A549 (cell line): ENCODE results near the gene CYP19A1. TPM values are rescaled to one million over a fixed set of nuclear protein-coding genes. Genes with fewer than 3 reads are reported as not detected.

Source experiments
- ATAC-seq, 2 experiments: fragments of 200-7000 bp in 1 of 2; fragments of >200 bp in 1 of 2; cut with Nextera tagmentation in 1 of 2; cut with Tn5 transposase in 1 of 2; 3 replicates each; pipeline versions ENCODE4 v1.8.0 to v1.9.1; 2018 to 2020; ENCODE audit warnings: mild to moderate bottlenecking in 1 of 2, moderate library complexity in 1 of 2
- CTCF ChIA-PET: fragments of 300-600 bp; sonication (Branson Sonifier 250); formaldehyde crosslinking; extraction: SDS; loops from one replicate; lab custom pipeline; 2021; ENCODE audit warnings: antibody characterized with exemption, inconsistent platforms; lab: Yijun Ruan, JAX
- POLR2A ChIA-PET: fragments of 350-600 bp; formaldehyde crosslinking; extraction: SDS; loops from one replicate; lab custom pipeline; 2021; ENCODE audit warnings: antibody characterized with exemption, inconsistent platforms; lab: Yijun Ruan, JAX
- DNase-seq, 2 experiments: peaks; one replicate each; pipeline versions ENCODE4 v3.0.0 to v3.0.0-alpha.2; 2011 to 2016; ENCODE audit warnings: low read depth in 1 of 2, low spot score in 1 of 2
- FAIRE-seq: peaks from 2 replicates; lab custom pipeline; 2011; peaks lifted over from hg19 to GRCh38; lab: Jason Lieb, UNC
- H3K27ac ChIP-seq, 2 experiments: fragments of >200 bp; sonication (Bioruptor Twin); formaldehyde crosslinking; 3 replicates each; pipeline ENCODE4 v1.5.1; 2016 to 2017
- H3K4me1 ChIP-seq: fragments of >200 bp; sonication (Bioruptor Twin); formaldehyde crosslinking; 3 replicates; pipeline ENCODE4 v1.6.1; 2016
- H3K4me2 ChIP-seq: fragments of >200 bp; sonication (Bioruptor Twin); formaldehyde crosslinking; 3 replicates; pipeline ENCODE4 v1.6.1; 2016
- H3K4me3 ChIP-seq: fragments of >200 bp; sonication (Bioruptor Twin); formaldehyde crosslinking; 3 replicates; pipeline ENCODE4 v1.5.1; 2016
- H3K9me3 ChIP-seq: fragments of >200 bp; sonication (Bioruptor Twin); formaldehyde crosslinking; 3 replicates; pipeline ENCODE4 v1.6.1; 2016
- BHLHE40 ChIP-seq: IDR thresholded peaks from 2 replicates; pipeline ENCODE4 v1.6.1; 2012; ENCODE audit warnings: low read depth, low read length, inconsistent platforms
- CHD2 ChIP-seq: fragments of 150-350 bp; IDR thresholded peaks from 2 replicates; pipeline ENCODE4 v1.6.1; 2014; ENCODE audit warnings: low read length; ENCODE audit not compliant: partially characterized antibody
- E2F6 ChIP-seq: IDR thresholded peaks from 2 replicates; pipeline ENCODE4 v1.6.1; 2012; ENCODE audit warnings: low read depth, borderline replicate concordance
- EHMT2 ChIP-seq: fragments of 200-600 bp; sonication (generic); IDR thresholded peaks from 2 replicates; pipeline ENCODE4 v1.6.1; 2016; ENCODE audit warnings: antibody characterized with exemption, low read depth, mild to moderate bottlenecking, moderate library complexity
- FOSL2 ChIP-seq, 2 experiments: fragments of 450-650 bp in 1 of 2; fragments of >200 bp in 1 of 2; sonication (Bioruptor Twin) in 1 of 2; formaldehyde crosslinking; IDR thresholded peaks; 2 replicates each; pipeline versions ENCODE4 v1.5.0 to v1.6.1; 2016 to 2020; ENCODE audit warnings: mild to moderate bottlenecking in 1 of 2, moderate library complexity in 1 of 2
- HES2 ChIP-seq: fragments of >200 bp; sonication (Bioruptor Twin); formaldehyde crosslinking; IDR thresholded peaks from 2 replicates; pipeline ENCODE4 v1.6.1; 2016
- HOXA7 ChIP-seq: fragments of 250-450 bp; sonication (Bioruptor Pico); IDR thresholded peaks from 2 replicates; pipeline ENCODE4 v1.5.0; 2020; ENCODE audit warnings: mild to moderate bottlenecking, moderate library complexity
- HOXB13 ChIP-seq: fragments of 250-450 bp; sonication (Bioruptor Pico); IDR thresholded peaks from 2 replicates; pipeline ENCODE4 v1.5.0; 2020; ENCODE audit warnings: low read depth, mild to moderate bottlenecking, moderate library complexity
- HOXB5 ChIP-seq: fragments of 250-450 bp; sonication (Bioruptor Pico); IDR thresholded peaks from 2 replicates; pipeline ENCODE4 v1.5.0; 2020; ENCODE audit warnings: mild to moderate bottlenecking, moderate library complexity
- JUNB ChIP-seq: fragments of >200 bp; sonication (Bioruptor Twin); formaldehyde crosslinking; IDR thresholded peaks from 2 replicates; pipeline ENCODE4 v1.6.1; 2016
- KDM1A ChIP-seq: fragments of 200-600 bp; sonication (generic); IDR thresholded peaks from 2 replicates; pipeline ENCODE4 v1.6.1; 2016; ENCODE audit warnings: low read depth, mild to moderate bottlenecking
- MAFK ChIP-seq: fragments of 450-650 bp; IDR thresholded peaks from 2 replicates; pipeline ENCODE4 v1.6.1; 2014; ENCODE audit not compliant: partially characterized antibody
- NFE2L2 ChIP-seq: fragments of 150-350 bp; conservative IDR thresholded peaks from 2 replicates; pipeline ENCODE4 v1.6.1; 2014; ENCODE audit warnings: low read length
- NPAS2 ChIP-seq: fragments of 250-450 bp; sonication (Bioruptor Pico); IDR thresholded peaks from 2 replicates; pipeline ENCODE4 v1.8.0; 2022; ENCODE audit warnings: mild to moderate bottlenecking, moderate library complexity, borderline replicate concordance
- POLR2A ChIP-seq: IDR thresholded peaks from 2 replicates; pipeline ENCODE4 v1.6.1; 2012; ENCODE audit warnings: mild to moderate bottlenecking, low read length
- POLR2AphosphoS2 ChIP-seq: conservative IDR thresholded peaks from 2 replicates; pipeline ENCODE4 v1.6.1; 2012; ENCODE audit warnings: low read length, improper control_type of control experiment, inconsistent platforms
- RCOR1 ChIP-seq: fragments of 150-350 bp; IDR thresholded peaks from 2 replicates; pipeline ENCODE4 v1.6.1; 2014; ENCODE audit warnings: antibody characterized with exemption, low read length, low read depth
- REST ChIP-seq: fragments of 200-600 bp; sonication (generic); IDR thresholded peaks from 2 replicates; pipeline ENCODE4 v1.6.1; 2016; ENCODE audit warnings: antibody characterized with exemption, mild to moderate bottlenecking, moderate library complexity
- RFX5 ChIP-seq: fragments of 450-650 bp; IDR thresholded peaks from 2 replicates; pipeline ENCODE4 v1.7.1; 2014; ENCODE audit warnings: antibody characterized with exemption, mild to moderate bottlenecking, moderate library complexity
- RNF2 ChIP-seq: fragments of 200-600 bp; sonication (generic); IDR thresholded peaks from 2 replicates; pipeline ENCODE4 v1.6.1; 2016; ENCODE audit warnings: low read depth, mild to moderate bottlenecking, antibody characterized with exemption, moderate library complexity, borderline replicate concordance
- SREBF2 ChIP-seq: fragments of 450-650 bp; IDR thresholded peaks from 2 replicates; pipeline ENCODE4 v1.6.1; 2014; ENCODE audit warnings: mild to moderate bottlenecking, moderate library complexity
- TFCP2L1 ChIP-seq: fragments of 250-450 bp; sonication (Bioruptor Pico); IDR thresholded peaks from 2 replicates; pipeline ENCODE4 v1.5.0; 2021; ENCODE audit warnings: mild to moderate bottlenecking
- USF2 ChIP-seq: fragments of 450-650 bp; IDR thresholded peaks from 2 replicates; pipeline ENCODE4 v1.6.1; 2014; ENCODE audit warnings: antibody characterized with exemption
- ZC3H11A ChIP-seq: fragments of 450-650 bp; IDR thresholded peaks from 2 replicates; pipeline ENCODE4 v1.6.1; 2014; ENCODE audit warnings: antibody characterized with exemption, mild to moderate bottlenecking
- WGBS: methylation state at CpG from one replicate; pipeline ENCODE4 v1.1.6; 2017; ENCODE audit errors: missing lambda C conversion rate; 5-methylcytosine and 5-hydroxymethylcytosine counted together
- polyA plus RNA-seq, 4 experiments: library from polyadenylated mRNA; depleted of rRNA in 3 of 4; stranded (reverse); fragments of >200 nt; fragmentation: RNase III in 1 of 4; extraction: RNeasy Plus Mini Kit Qiagen cat#74134 plus additional on column Dnase treatment in 1 of 4; gene quantifications; 2 replicates in 3 of 4; 3 replicates in 1 of 4; pipeline ENCODE4 v1.2.3, GENCODE V29; 2011 to 2017

The CYP19A1 gene
- polyA plus RNA-seq, 2 of the 4 experiments (the other 2 are of a cell fraction), result 0.36 TPM; not detected in 1

- no peak overlapping the region for H3K4me2 ChIP-seq
- H3K4me3 ChIP-seq, result no peak overlapping the region
- no peak for ATAC-seq
- H3K27ac ChIP-seq, result no peak overlapping the region
- ChIA-PET CTCF (interaction anchor here (1.0 to 10.6 kb wide), 9 partner anchors 8 to 214 kb away, joined by 3 to 228 read pairs (median 62); no protein-coding TSS in a partner anchor), POLR2A (no interaction called here)
- WGBS, result 72% methylated on average over 15 of the region's 15 CpGs
- no peaks in the 10 kb centered on the region for H3K4me1 ChIP-seq
- no peaks in the 10 kb centered on the region for H3K9me3 ChIP-seq
- no peak for TF ChIP-seq E2F6
- TF ChIP-seq RCOR1, result no peak
- no peak for TF ChIP-seq CHD2
- no peak for TF ChIP-seq EHMT2
- TF ChIP-seq FOSL2 (IDR thresholded peaks at IDR 0.05), result no peak
- TF ChIP-seq FOSL2 (CRISPR knock-in tag; IDR thresholded peaks at IDR 0.05), result no peak
- no peak for TF ChIP-seq POLR2A
- no peak for DNase-seq
- no peak for FAIRE-seq
Measured at GRCh38 chr15:51377038-51377786, 38.8 kb upstream of the CYP19A1 start.

- Histone ChIP-seq H3K4me2 (no peak overlapping the region), H3K27ac (no peak overlapping the region), H3K9me3 (no peaks in the 10 kb centered on the region), H3K4me3 (no peak overlapping the region)
- FAIRE-seq, result no peak
- no peak for DNase-seq
- no peak; a peak in 1 of 6 replicates for ATAC-seq
- 39% methylated on average over 3 of the region's 3 CpGs for WGBS
- CTCF ChIA-PET, result interaction anchor here (1.0 to 10.6 kb wide), 8 partner anchors 11 to 213 kb away, joined by 3 to 228 read pairs (median 44); no protein-coding TSS in a partner anchor
- POLR2A ChIA-PET, result no interaction called here
- TF ChIP-seq TFCP2L1 (no peak), FOSL2 (IDR thresholded peaks at IDR 0.05) (no peak), FOSL2 (CRISPR knock-in tag; IDR thresholded peaks at IDR 0.05) (no peak), USF2 (no peak)
- TF ChIP-seq, all 56 proteins: peak for 0
- no peaks in the 10 kb centered on the region for H3K4me1 ChIP-seq
Measured at GRCh38 chr15:51375966-51376640, 37.7 kb upstream of the CYP19A1 start.

- TF ChIP-seq BHLHE40, result no peak
- Histone ChIP-seq H3K9me3 (no peaks in the 10 kb centered on the region), H3K4me3 (no peak overlapping the region), H3K27ac (no peak overlapping the region), H3K4me2 (no peak overlapping the region), H3K4me1 (peaks cover 12% of the 10 kb centered on the region)
- POLR2A ChIA-PET, result no interaction called here
- FAIRE-seq, result no peak
- no peak for ATAC-seq
- CTCF ChIA-PET, result interaction anchor here (0.8 to 10.6 kb wide), 9 partner anchors 8 to 211 kb away, joined by 3 to 228 read pairs (median 3); no protein-coding TSS in a partner anchor
- no peak for DNase-seq
Measured at GRCh38 chr15:51374131-51374530, 35.7 kb upstream of the CYP19A1 start.

GRCh38 chr15:51371266-51371665 is 32.9 kb upstream of the CYP19A1 start:
- H3K4me1 ChIP-seq, result peaks cover 40% of the 10 kb centered on the region
- 84% methylated on average over 1 of the region's 1 CpG for WGBS
- DNase-seq, result no peak
- ChIA-PET POLR2A (no interaction called here), CTCF (interaction anchor here (0.7 to 5.3 kb wide), 5 partner anchors 8 to 141 kb away, joined by 3 to 62 read pairs (median 4); no protein-coding TSS in a partner anchor)
- ATAC-seq, result no peak
- FAIRE-seq, result no peak
- TF ChIP-seq FOSL2 (IDR thresholded peaks at IDR 0.05), result no peak
- no peak for TF ChIP-seq FOSL2 (CRISPR knock-in tag; IDR thresholded peaks at IDR 0.05)
- TF ChIP-seq POLR2AphosphoS2, result no peak
- no peak for TF ChIP-seq HOXB5 (CRISPR knock-in tag)
- TF ChIP-seq ZC3H11A, result no peak
- no peak for TF ChIP-seq RCOR1
- no peak for TF ChIP-seq HES2
- no peak for TF ChIP-seq SREBF2
- TF ChIP-seq JUNB, result no peak
- no peak for TF ChIP-seq RFX5
- no peak for TF ChIP-seq KDM1A
- TF ChIP-seq REST, result no peak
- no peak for TF ChIP-seq RNF2
- TF ChIP-seq MAFK, result no peak
- TF ChIP-seq BHLHE40, result no peak
- TF ChIP-seq HOXA7 (CRISPR knock-in tag), result no peak
- TF ChIP-seq HOXB13 (CRISPR knock-in tag), result no peak
- no peak for TF ChIP-seq NFE2L2
- no peak for TF ChIP-seq NPAS2
- H3K4me3 ChIP-seq, result no peak overlapping the region
- no peaks in the 10 kb centered on the region for H3K9me3 ChIP-seq
- no peak overlapping the region for H3K27ac ChIP-seq
- no peak overlapping the region for H3K4me2 ChIP-seq
